HFF-Myc (cell line): Measurements from ENCODE around the gene CLMN.
"Not testable (repeated sequence)": the region's sequence is repeated elsewhere in the genome, so short reads cannot be mapped to it uniquely, and the experiment has no call there.

Source experiments
- DNase-seq: peaks from one replicate; pipeline ENCODE4 v3.0.0-alpha.2; 2011; ENCODE audit warnings: low read depth; ENCODE audit errors: extremely low read depth
- H3K4me3 ChIP-seq: replicated peaks from 2 replicates; pipeline ENCODE4 v1.5.1; 2011; ENCODE audit warnings: low read depth, mild to moderate bottlenecking, control low read depth, low read length
- CTCF ChIP-seq: IDR thresholded peaks from 2 replicates; pipeline ENCODE4 v1.5.1; 2012; ENCODE audit warnings: mild to moderate bottlenecking, low read depth, low read length, control low read depth; ENCODE audit errors: missing control alignments

The CLMN gene

GRCh38 chr14:95210699-95211098 lies 109.0 kb downstream of the CLMN start:
- TF ChIP-seq CTCF, result no peak
- no peak overlapping the region for H3K4me3 ChIP-seq
- DNase-seq, result no peak

- no peak overlapping the region for H3K4me3 ChIP-seq
- DNase-seq, result no peak
- TF ChIP-seq CTCF, result no peak
Observed at GRCh38 chr14:95208598-95208997, 111.1 kb downstream of the CLMN start.

- no peak overlapping the region for H3K4me3 ChIP-seq
- TF ChIP-seq CTCF, result no peak
- no peak for DNase-seq
Observed at GRCh38 chr14:95207475-95208233, 112.1 kb downstream of the CLMN start.

DNA sequence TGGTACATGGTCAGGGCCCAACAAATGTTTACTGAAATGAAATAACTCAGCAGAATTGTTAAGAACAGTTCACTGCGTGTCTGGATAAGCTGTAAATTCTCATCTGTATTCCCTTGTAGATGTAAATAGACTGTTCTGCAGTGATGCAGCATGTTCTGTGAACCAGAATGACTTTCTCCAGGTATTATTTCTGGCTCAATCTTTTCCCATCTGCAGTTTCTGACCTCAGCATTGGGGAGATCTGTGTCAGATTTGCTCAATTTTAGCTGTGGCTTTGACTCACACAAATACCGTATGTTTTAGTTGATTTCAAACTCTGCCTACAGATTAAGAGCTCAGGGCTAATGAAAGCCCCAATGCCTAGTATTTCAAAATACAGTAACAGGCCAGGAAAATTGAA lies 113.2 kb downstream of the CLMN start:
- H3K4me3 ChIP-seq, result no peak overlapping the region
- no peak for DNase-seq
- TF ChIP-seq CTCF, result no peak

GRCh38 chr14:95204705-95205104 lies 115.0 kb downstream of the CLMN start:
- no peak for DNase-seq
- no peak for TF ChIP-seq CTCF
- no peak overlapping the region for H3K4me3 ChIP-seq

GRCh38 chr14:95201745-95202144 lies 118.0 kb downstream of the CLMN start:
- not testable (repeated sequence) for DNase-seq, H3K4me3 ChIP-seq

GRCh38 chr14:95200404-95200803 lies 119.3 kb downstream of the CLMN start:
- TF ChIP-seq CTCF, result no peak
- no peak overlapping the region for H3K4me3 ChIP-seq
- DNase-seq, result no peak
